NB4 (cell line): Measurements from ENCODE around the gene SYT13.

Experiments used
- CTCF ChIP-seq: IDR thresholded peaks from one replicate; pipeline ENCODE4 v1.5.1; 2012; ENCODE audit warnings: low read depth, low read length
- MAX ChIP-seq: IDR thresholded peaks from 2 replicates; pipeline ENCODE4 v1.6.1; 2011; ENCODE audit warnings: low read depth, low read length
- POLR2A ChIP-seq: IDR thresholded peaks from 2 replicates; pipeline ENCODE4 v1.6.1; 2011; ENCODE audit warnings: mild to moderate bottlenecking; ENCODE audit not compliant: insufficient read length; ENCODE audit errors: extremely low read depth

- TF ChIP-seq CTCF (no peak), MAX (no peak), POLR2A (no peak)
These were observed 42.2 kb downstream of the SYT13 start for GRCh38 chr11:45243967-45244366.
